DND-41 (cell line): ENCODE results near the gene LCN1.

Experiments
- EZH2 ChIP-seq: IDR thresholded peaks from 3 replicates; pipeline ENCODE4 v1.6.1; 2012; ENCODE audit warnings: borderline replicate concordance, low read depth, mild to moderate bottlenecking, moderate library complexity, low read length, inconsistent platforms; ENCODE audit not compliant: severe bottlenecking
- TF ChIP-seq, protein P1 (sequence below): IDR thresholded peaks from 2 replicates; pipeline ENCODE4 v1.5.1; 2012; ENCODE audit warnings: borderline replicate concordance, low read length, moderate library complexity, mild to moderate bottlenecking; ENCODE audit not compliant: poor library complexity, severe bottlenecking; ENCODE audit errors: extremely low read depth

DNA sequence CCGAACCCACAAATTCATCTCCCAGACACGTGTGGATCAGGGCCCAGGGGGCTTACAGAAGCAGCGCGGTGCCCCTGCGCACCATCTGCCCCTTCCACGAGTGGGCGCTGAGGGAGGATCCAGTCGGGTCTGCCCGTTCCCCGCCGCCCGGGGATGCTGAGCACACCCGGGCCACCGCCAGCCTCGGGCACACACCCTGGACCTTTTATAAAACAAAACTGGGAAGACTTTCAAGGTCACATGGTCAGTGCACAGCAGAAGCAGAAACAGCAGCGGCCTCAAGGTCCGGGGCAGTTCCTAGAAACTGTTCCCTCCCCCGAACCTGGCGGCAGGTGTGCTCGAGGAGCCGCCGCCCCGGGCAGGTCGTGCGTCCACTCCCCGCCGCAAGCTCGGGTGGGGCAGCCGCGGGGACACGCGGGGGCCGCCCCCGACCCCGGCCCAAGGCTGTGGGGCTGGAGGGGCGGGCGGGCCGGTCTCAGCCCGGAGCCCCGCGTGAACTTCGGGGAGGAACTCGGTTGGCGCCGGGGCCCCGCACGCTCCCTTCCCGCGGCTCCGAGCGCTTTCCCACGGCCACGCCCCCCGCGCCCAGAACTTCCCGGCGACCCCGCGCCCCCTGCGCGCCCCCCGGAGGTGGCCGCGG lies 42.3 kb upstream of the LCN1 start:
- no peak for TF ChIP-seq EZH2
- TF ChIP-seq, protein P1, sequence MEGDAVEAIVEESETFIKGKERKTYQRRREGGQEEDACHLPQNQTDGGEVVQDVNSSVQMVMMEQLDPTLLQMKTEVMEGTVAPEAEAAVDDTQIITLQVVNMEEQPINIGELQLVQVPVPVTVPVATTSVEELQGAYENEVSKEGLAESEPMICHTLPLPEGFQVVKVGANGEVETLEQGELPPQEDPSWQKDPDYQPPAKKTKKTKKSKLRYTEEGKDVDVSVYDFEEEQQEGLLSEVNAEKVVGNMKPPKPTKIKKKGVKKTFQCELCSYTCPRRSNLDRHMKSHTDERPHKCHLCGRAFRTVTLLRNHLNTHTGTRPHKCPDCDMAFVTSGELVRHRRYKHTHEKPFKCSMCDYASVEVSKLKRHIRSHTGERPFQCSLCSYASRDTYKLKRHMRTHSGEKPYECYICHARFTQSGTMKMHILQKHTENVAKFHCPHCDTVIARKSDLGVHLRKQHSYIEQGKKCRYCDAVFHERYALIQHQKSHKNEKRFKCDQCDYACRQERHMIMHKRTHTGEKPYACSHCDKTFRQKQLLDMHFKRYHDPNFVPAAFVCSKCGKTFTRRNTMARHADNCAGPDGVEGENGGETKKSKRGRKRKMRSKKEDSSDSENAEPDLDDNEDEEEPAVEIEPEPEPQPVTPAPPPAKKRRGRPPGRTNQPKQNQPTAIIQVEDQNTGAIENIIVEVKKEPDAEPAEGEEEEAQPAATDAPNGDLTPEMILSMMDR = no peak
